OCI-LY3 (cell line): ENCODE data around the gene MAST2.
"Not testable (repeated sequence)": the region's sequence is repeated elsewhere in the genome, so short reads cannot be mapped to it uniquely, and the experiment has no call there.

ENCODE experiments used
- H2AFZ ChIP-seq: fragments of 200-600, 300-600 bp; shearing (Covaris generic); 2 replicates; pipeline ENCODE4 v1.6.0; 2014; ENCODE audit warnings: antibody characterized with exemption, low read depth, low read length
- H3K27ac ChIP-seq: fragments of 200-600, 300-600 bp; sonication (generic); 2 replicates; pipeline ENCODE4 v1.5.1; 2014; ENCODE audit warnings: mild to moderate bottlenecking, low read length, moderate library complexity, mixed read lengths
- H3K27me3 ChIP-seq: fragments of 200-600, 300-600 bp; sonication (generic); 2 replicates; pipeline ENCODE4 v1.6.1; 2014; ENCODE audit warnings: low read depth, low read length, mixed read lengths
- H3K36me3 ChIP-seq: fragments of 200-600, 300-600 bp; sonication (generic); replicated peaks from 2 replicates; pipeline ENCODE3; 2014; ENCODE audit warnings: low read depth, low read length, mixed read lengths
- H3K4me1 ChIP-seq: fragments of 300-600, 200-600 bp; sonication (generic); 2 replicates; pipeline ENCODE4 v1.6.1; 2014; ENCODE audit warnings: low read length, mixed read lengths
- H3K4me2 ChIP-seq: fragments of 200-600, 300-600 bp; sonication (generic); 2 replicates; pipeline ENCODE4 v1.6.1; 2014; ENCODE audit warnings: low read length, mixed read lengths
- H3K4me3 ChIP-seq: fragments of 300-600, 200-600 bp; sonication (generic); 2 replicates; pipeline ENCODE4 v1.5.1; 2014; ENCODE audit warnings: antibody characterized with exemption, mild to moderate bottlenecking, low read length, moderate library complexity
- H3K79me2 ChIP-seq: fragments of 300-600, 200-600 bp; shearing (Covaris generic); 2 replicates; pipeline ENCODE4 v1.6.1; 2014; ENCODE audit warnings: mild to moderate bottlenecking, low read length, mixed read lengths
- H3K9ac ChIP-seq: fragments of 300-600, 200-600 bp; shearing (Covaris generic); 2 replicates; pipeline ENCODE4 v1.6.0; 2014; ENCODE audit warnings: mild to moderate bottlenecking, low read length, moderate library complexity
- H3K9me3 ChIP-seq: fragments of 200-600, 300-600 bp; shearing (Covaris generic); 2 replicates; pipeline ENCODE4 v1.6.1; 2014; ENCODE audit warnings: low read length, mixed read lengths; ENCODE audit not compliant: insufficient read depth
- H4K20me1 ChIP-seq: fragments of 200-600, 300-600 bp; sonication (generic); 2 replicates; pipeline ENCODE4 v1.6.1; 2016; ENCODE audit warnings: low read length, mixed read lengths; ENCODE audit not compliant: insufficient read depth
- EZH2phosphoT487 ChIP-seq: fragments of 200-600 bp; shearing (Covaris generic); IDR thresholded peaks from 2 replicates; pipeline ENCODE4 v1.6.1; 2018; ENCODE audit warnings: antibody characterized with exemption, mixed run types, low read depth
- TF ChIP-seq, protein P1 (sequence below): fragments of 200-600, 300-600 bp; sonication (generic); IDR thresholded peaks from 2 replicates; pipeline ENCODE4 v1.5.1; 2014; ENCODE audit warnings: antibody characterized with exemption, low read length, low read depth

MAST2 gene

GRCh38 chr1:46044116-46044515, 240.7 kb downstream of the MAST2 start:
- no peak for TF ChIP-seq EZH2phosphoT487
- TF ChIP-seq, protein P1, sequence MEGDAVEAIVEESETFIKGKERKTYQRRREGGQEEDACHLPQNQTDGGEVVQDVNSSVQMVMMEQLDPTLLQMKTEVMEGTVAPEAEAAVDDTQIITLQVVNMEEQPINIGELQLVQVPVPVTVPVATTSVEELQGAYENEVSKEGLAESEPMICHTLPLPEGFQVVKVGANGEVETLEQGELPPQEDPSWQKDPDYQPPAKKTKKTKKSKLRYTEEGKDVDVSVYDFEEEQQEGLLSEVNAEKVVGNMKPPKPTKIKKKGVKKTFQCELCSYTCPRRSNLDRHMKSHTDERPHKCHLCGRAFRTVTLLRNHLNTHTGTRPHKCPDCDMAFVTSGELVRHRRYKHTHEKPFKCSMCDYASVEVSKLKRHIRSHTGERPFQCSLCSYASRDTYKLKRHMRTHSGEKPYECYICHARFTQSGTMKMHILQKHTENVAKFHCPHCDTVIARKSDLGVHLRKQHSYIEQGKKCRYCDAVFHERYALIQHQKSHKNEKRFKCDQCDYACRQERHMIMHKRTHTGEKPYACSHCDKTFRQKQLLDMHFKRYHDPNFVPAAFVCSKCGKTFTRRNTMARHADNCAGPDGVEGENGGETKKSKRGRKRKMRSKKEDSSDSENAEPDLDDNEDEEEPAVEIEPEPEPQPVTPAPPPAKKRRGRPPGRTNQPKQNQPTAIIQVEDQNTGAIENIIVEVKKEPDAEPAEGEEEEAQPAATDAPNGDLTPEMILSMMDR, result no peak
- Histone ChIP-seq H3K36me3 (peaks cover 4% of the 10 kb centered on the region), H3K79me2 (no peaks in the 10 kb centered on the region), H3K27me3 (no peaks in the 10 kb centered on the region), H4K20me1 (no peaks in the 10 kb centered on the region), H3K9ac (no peak overlapping the region), H2AFZ (no peak overlapping the region), H3K4me2 (peak overlapping the region; percentile 76; the same call in 1 of the 2 replicates), H3K9me3 (no peaks in the 10 kb centered on the region), H3K27ac (peak overlapping the region; percentile 82; the same call in 1 of the 2 replicates), H3K4me3 (no peak overlapping the region), H3K4me1 (peaks cover 50% of the 10 kb centered on the region)

DNA sequence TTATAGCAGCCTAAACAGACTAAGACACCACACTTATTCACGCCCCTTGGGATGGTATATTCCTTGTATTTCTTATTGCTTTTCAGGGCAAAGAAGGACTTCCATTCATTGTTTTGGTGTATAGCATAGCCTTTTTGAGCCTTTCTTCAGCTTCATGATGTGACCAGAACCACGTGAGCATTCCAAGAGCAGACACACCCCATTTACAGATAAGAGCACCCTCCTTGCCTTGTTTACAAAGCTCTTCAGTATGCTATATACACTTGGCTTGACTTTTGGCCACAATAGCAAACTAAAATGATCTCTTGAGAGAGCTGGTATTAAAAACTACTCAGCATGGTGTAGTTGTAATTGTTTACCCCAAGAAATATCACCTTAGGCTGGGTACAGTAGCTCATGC, 250.3 kb downstream of the MAST2 start:
- Histone ChIP-seq H3K4me2 (no peak overlapping the region), H3K27me3 (no peaks in the 10 kb centered on the region), H2AFZ (no peak overlapping the region), H3K79me2 (no peaks in the 10 kb centered on the region), H3K9me3 (no peaks in the 10 kb centered on the region), H3K27ac (no peak overlapping the region), H3K4me3 (no peak overlapping the region), H3K36me3 (no peaks in the 10 kb centered on the region), H3K4me1 (no peaks in the 10 kb centered on the region), H4K20me1 (no peaks in the 10 kb centered on the region), H3K9ac (no peak overlapping the region)
- TF ChIP-seq, protein P1, result no peak
- no peak for TF ChIP-seq EZH2phosphoT487

GRCh38 chr1:46056325-46056724, 252.9 kb downstream of the MAST2 start:
- no peak overlapping the region for H3K9ac ChIP-seq
- H3K4me1 ChIP-seq, result peaks cover 6% of the 10 kb centered on the region; the same call in 1 of the 2 replicates
- H3K4me2 ChIP-seq, result no peak overlapping the region
- H3K4me3 ChIP-seq, result no peak overlapping the region
- no peaks in the 10 kb centered on the region for H4K20me1 ChIP-seq
- TF ChIP-seq, protein P1, result no peak
- TF ChIP-seq EZH2phosphoT487, result no peak
- no peak overlapping the region for H2AFZ ChIP-seq
- H3K9me3 ChIP-seq, result no peaks in the 10 kb centered on the region
- H3K79me2 ChIP-seq, result no peaks in the 10 kb centered on the region
- H3K36me3 ChIP-seq, result peaks cover 16% of the 10 kb centered on the region
- H3K27me3 ChIP-seq, result no peaks in the 10 kb centered on the region
- no peak overlapping the region for H3K27ac ChIP-seq

GRCh38 chr1:46057215-46057614, 253.8 kb downstream of the MAST2 start:
- H4K20me1 ChIP-seq, H3K4me3 ChIP-seq, H3K27me3 ChIP-seq, H3K4me2 ChIP-seq, H3K27ac ChIP-seq, H3K79me2 ChIP-seq, H3K9ac ChIP-seq, H2AFZ ChIP-seq, H3K9me3 ChIP-seq: not testable (repeated sequence)
- Histone ChIP-seq H3K4me1 (peaks cover 15% of the 10 kb centered on the region), H3K36me3 (peaks cover 24% of the 10 kb centered on the region)

DNA sequence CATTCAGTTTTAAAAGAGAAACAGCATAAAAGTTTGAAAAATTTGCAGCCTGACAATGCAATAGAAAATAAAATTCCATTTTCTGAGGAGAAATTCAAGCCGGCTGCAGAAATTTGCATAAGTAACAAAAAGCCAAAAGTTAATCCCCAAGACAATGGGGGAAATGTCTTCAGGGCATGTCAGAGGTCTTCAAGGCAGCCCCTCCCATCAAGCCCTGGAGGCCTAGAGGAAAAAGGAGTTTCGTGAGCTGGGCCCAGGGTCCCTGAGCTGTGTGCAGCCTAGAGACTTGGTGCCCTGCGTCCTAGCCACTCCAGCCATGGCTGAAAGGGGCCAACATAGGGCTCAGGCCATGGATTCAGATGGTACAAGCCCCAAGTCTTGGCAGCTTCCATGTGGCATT, 254.4 kb downstream of the MAST2 start:
- peaks cover 21% of the 10 kb centered on the region for H3K4me1 ChIP-seq
- no peak overlapping the region for H2AFZ ChIP-seq
- no peak overlapping the region for H3K27ac ChIP-seq
- no peak overlapping the region for H3K4me2 ChIP-seq
- no peaks in the 10 kb centered on the region for H3K27me3 ChIP-seq
- peaks cover 24% of the 10 kb centered on the region for H3K36me3 ChIP-seq
- H3K9ac ChIP-seq, result no peak overlapping the region
- H3K79me2 ChIP-seq, result no peaks in the 10 kb centered on the region
- no peaks in the 10 kb centered on the region for H3K9me3 ChIP-seq
- no peak for TF ChIP-seq EZH2phosphoT487
- TF ChIP-seq, protein P1, result no peak
- H3K4me3 ChIP-seq, result no peak overlapping the region
- H4K20me1 ChIP-seq, result no peaks in the 10 kb centered on the region
